IMR-90 (cell line): ENCODE measurements around the gene ZNF497. TPM values are rescaled to one million over a fixed set of nuclear protein-coding genes. Genes with fewer than 3 reads are reported as not detected.

Experiments
- ATAC-seq: fragments of 200-7000 bp; cut with Tn5 transposase; 2 replicates; pipeline ENCODE4 v1.9.1; 2020; ENCODE audit warnings: low read depth, mild to moderate bottlenecking, moderate library complexity
- BruUV-seq: library from RNA; stranded (reverse); fragments of 400-500 nt; replicated peaks from 2 replicates; lab custom pipeline; 2021; lab: Mats Ljungman, UMichigan
- CTCF ChIA-PET: fragments of 300-600 bp; formaldehyde crosslinking; extraction: SDS; loops from one replicate; lab custom pipeline; 2021; ENCODE audit warnings: antibody characterized with exemption; lab: Yijun Ruan, JAX
- POLR2A ChIA-PET: fragments of 300-600 bp; sonication (Branson Sonifier 250); formaldehyde crosslinking; loops from one replicate; lab custom pipeline; 2022; ENCODE audit warnings: antibody characterized with exemption; ENCODE audit not compliant: unreplicated experiment; lab: Charles Lee
- DNase-seq: peaks from one replicate; pipeline ENCODE4 v3.0.0; 2013
- H2AFZ ChIP-seq: replicated peaks from 2 replicates; pipeline ENCODE3; 2013; ENCODE audit warnings: low read length, mild to moderate bottlenecking; ENCODE audit not compliant: poor library complexity
- H2AK5ac ChIP-seq: 2 replicates; pipeline ENCODE4 v1.6.1; 2013; ENCODE audit warnings: low read depth, low read length, inconsistent platforms
- H2AK9ac ChIP-seq: replicated peaks from 2 replicates; pipeline ENCODE3; 2013; ENCODE audit warnings: mild to moderate bottlenecking, low read depth, low read length, moderate library complexity; ENCODE audit not compliant: poor library complexity
- H2BK120ac ChIP-seq: 2 replicates; pipeline ENCODE4 v1.6.1; 2013; ENCODE audit warnings: low read depth, low read length, inconsistent platforms
- H2BK15ac ChIP-seq: 3 replicates; pipeline ENCODE4 v1.6.1; 2013; ENCODE audit warnings: low read depth, low read length, inconsistent platforms
- H2BK20ac ChIP-seq: 2 replicates; pipeline ENCODE4 v1.6.1; 2013; ENCODE audit warnings: low read depth, mild to moderate bottlenecking, inconsistent platforms, low read length, moderate library complexity
- H2BK5ac ChIP-seq: 2 replicates; pipeline ENCODE4 v1.6.1; 2013; ENCODE audit warnings: mild to moderate bottlenecking, low read depth, low read length, inconsistent platforms; ENCODE audit not compliant: poor library complexity, severe bottlenecking
- H3K14ac ChIP-seq: replicated peaks from 2 replicates; pipeline ENCODE4 v1.6.1; 2013; ENCODE audit warnings: low read depth, low read length, inconsistent platforms
- H3K18ac ChIP-seq: 2 replicates; pipeline ENCODE4 v1.6.1; 2013; ENCODE audit warnings: low read depth, low read length, control low read depth
- H3K23ac ChIP-seq: 2 replicates; pipeline ENCODE4 v1.6.1; 2013; ENCODE audit warnings: low read depth, low read length, inconsistent platforms
- H3K27ac ChIP-seq: 2 replicates; pipeline ENCODE4 v1.5.1; 2013; ENCODE audit warnings: mild to moderate bottlenecking, control low read depth, low read length; ENCODE audit not compliant: insufficient read depth
- H3K27me3 ChIP-seq: 2 replicates; pipeline ENCODE4 v1.6.1; 2013; ENCODE audit warnings: low read length; ENCODE audit not compliant: control insufficient read depth, insufficient read depth
- H3K36me3 ChIP-seq: 2 replicates; pipeline ENCODE4 v1.6.1; 2013; ENCODE audit warnings: low read length, mixed read lengths; ENCODE audit not compliant: control insufficient read depth, insufficient read depth
- H3K4ac ChIP-seq: 2 replicates; pipeline ENCODE4 v1.6.1; 2013; ENCODE audit warnings: low read depth, low read length, inconsistent platforms
- H3K4me1 ChIP-seq: 2 replicates; pipeline ENCODE4 v1.6.1; 2013; ENCODE audit warnings: low read length, mixed read lengths; ENCODE audit not compliant: control insufficient read depth, insufficient read depth
- H3K4me2 ChIP-seq: 2 replicates; pipeline ENCODE4 v1.6.1; 2013; ENCODE audit warnings: low read depth, mild to moderate bottlenecking, control low read depth, low read length, moderate library complexity
- H3K4me3 ChIP-seq: 2 replicates; pipeline ENCODE4 v1.5.1; 2013; ENCODE audit warnings: low read depth, mild to moderate bottlenecking, control low read depth, low read length, moderate library complexity; ENCODE audit not compliant: insufficient read depth
- H3K56ac ChIP-seq: 2 replicates; pipeline ENCODE4 v1.6.1; 2013; ENCODE audit warnings: low read length, inconsistent platforms; ENCODE audit not compliant: insufficient read depth; ENCODE audit errors: extremely low read depth
- H3K79me1 ChIP-seq, 2 experiments: 2 replicates each; pipeline ENCODE4 v1.6.1; 2013; ENCODE audit warnings: low read length in 2 of 2, inconsistent platforms in 1 of 2, low read depth in 1 of 2
- H3K9ac ChIP-seq: 2 replicates; pipeline ENCODE4 v1.6.1; 2013; ENCODE audit warnings: low read depth, low read length, control low read depth
- H3K9me1 ChIP-seq: 2 replicates; pipeline ENCODE4 v1.6.1; 2013; ENCODE audit warnings: low read length, inconsistent platforms; ENCODE audit not compliant: insufficient read depth
- H3K9me3 ChIP-seq: 2 replicates; pipeline ENCODE4 v1.6.1; 2013; ENCODE audit warnings: low read length; ENCODE audit not compliant: control insufficient read depth, insufficient read depth
- H4K20me1 ChIP-seq: 2 replicates; pipeline ENCODE4 v1.6.1; 2013; ENCODE audit warnings: low read length, inconsistent platforms; ENCODE audit not compliant: insufficient read depth
- H4K5ac ChIP-seq: 2 replicates; pipeline ENCODE4 v1.6.1; 2013; ENCODE audit warnings: mild to moderate bottlenecking, low read depth, low read length, control low read depth
- H4K8ac ChIP-seq, 2 experiments: 2 replicates each; pipeline ENCODE4 v1.6.1; 2013; ENCODE audit warnings: low read depth in 2 of 2, low read length in 2 of 2, control low read depth in 1 of 2, inconsistent platforms in 1 of 2
- H4K91ac ChIP-seq: 2 replicates; pipeline ENCODE4 v1.6.1; 2013; ENCODE audit warnings: low read depth, low read length, inconsistent platforms; ENCODE audit not compliant: insufficient read depth
- CEBPB ChIP-seq: IDR thresholded peaks from 2 replicates; pipeline ENCODE4 v1.6.1; 2012; ENCODE audit warnings: low read depth, low read length, improper control_type of control experiment
- FOS ChIP-seq: fragments of 150-350 bp; IDR thresholded peaks from 2 replicates; pipeline ENCODE4 v1.6.1; 2016; ENCODE audit warnings: low read depth, low read length
- MXI1 ChIP-seq: IDR thresholded peaks from 2 replicates; pipeline ENCODE4 v1.6.1; 2012; ENCODE audit warnings: low read depth, mild to moderate bottlenecking, low read length, moderate library complexity, borderline replicate concordance
- NFE2L2 ChIP-seq: fragments of 150-350 bp; IDR thresholded peaks from 2 replicates; pipeline ENCODE4 v1.6.1; 2016; ENCODE audit warnings: low read depth, mild to moderate bottlenecking, low read length
- RAD21 ChIP-seq: IDR thresholded peaks from 2 replicates; pipeline ENCODE4 v1.6.1; 2012; ENCODE audit warnings: low read length, improper control_type of control experiment
- RCOR1 ChIP-seq: IDR thresholded peaks from 2 replicates; pipeline ENCODE4 v1.6.1; 2012; ENCODE audit warnings: mild to moderate bottlenecking, low read length, improper control_type of control experiment; ENCODE audit not compliant: insufficient replicate concordance
- RFX5 ChIP-seq: IDR thresholded peaks from 2 replicates; pipeline ENCODE4 v1.8.0; 2012; ENCODE audit warnings: low read depth, mild to moderate bottlenecking, low read length, moderate library complexity
- SMC3 ChIP-seq: fragments of 150-350 bp; IDR thresholded peaks from 2 replicates; pipeline ENCODE4 v1.6.1; 2016; ENCODE audit warnings: low read depth, mild to moderate bottlenecking, antibody characterized with exemption, low read length, moderate library complexity
- WGBS, 2 experiments: methylation state at CpG; one replicate each; pipeline versions ENCODE4 v1.1.5 to v1.1.7; 2013; ENCODE audit warnings: missing lambda C conversion rate in 2 of 2; ENCODE audit not compliant: insufficient read length in 1 of 2; ENCODE audit errors: extremely low coverage in 2 of 2; 5-methylcytosine and 5-hydroxymethylcytosine counted together
- dilution Hi-C: fragments of 300-500 bp; cut with HindIII; formaldehyde crosslinking; loops from one replicate; pipeline ENCODE4 v1.14.3; 2018; ENCODE audit warnings: low sequenced_read_pairs; ENCODE audit not compliant: unreplicated experiment
- in situ Hi-C: fragments of 300-500 bp; cut with MboI; formaldehyde crosslinking; loops from 3 replicates; pipeline ENCODE4 v1.14.3; 2019; ENCODE audit warnings: low sequenced_read_pairs, inconsistent platforms, mixed read lengths
- intact Hi-C: fragments of 100-400 bp; cut with micrococcal nuclease; formaldehyde crosslinking; loops from 2 replicates; pipeline ENCODE4 v1.10.0; 2022
- polyA plus RNA-seq, 3 experiments: library from polyadenylated mRNA; depleted of rRNA; stranded (reverse); fragments of >200 nt; gene quantifications; 2 replicates each; pipeline ENCODE4 v1.2.3, GENCODE V29; 2012; ENCODE audit warnings: low replicate concordance in 1 of 3
- total RNA-seq: library from RNA; depleted of rRNA; stranded (reverse); fragments of >200 nt; gene quantifications from 2 replicates; pipeline ENCODE4 v1.2.3, GENCODE V29; 2012
- TF ChIP-seq, protein P1 (sequence below): fragments of 150-350 bp; IDR thresholded peaks from 2 replicates; pipeline ENCODE4 v1.6.1; 2016; ENCODE audit warnings: low read depth, mild to moderate bottlenecking, low read length, moderate library complexity, borderline replicate concordance
- TF ChIP-seq, protein P2 (sequence below): fragments of 150-350 bp; IDR thresholded peaks from 2 replicates; pipeline ENCODE4 v1.6.1; 2017; ENCODE audit warnings: mild to moderate bottlenecking, antibody characterized with exemption, low read length, low read depth

Gene ZNF497
- total and polyA plus RNA-seq, 2 of the 4 experiments (the other 2 are of a cell fraction) = 0.18 to 0.24 TPM

DNA sequence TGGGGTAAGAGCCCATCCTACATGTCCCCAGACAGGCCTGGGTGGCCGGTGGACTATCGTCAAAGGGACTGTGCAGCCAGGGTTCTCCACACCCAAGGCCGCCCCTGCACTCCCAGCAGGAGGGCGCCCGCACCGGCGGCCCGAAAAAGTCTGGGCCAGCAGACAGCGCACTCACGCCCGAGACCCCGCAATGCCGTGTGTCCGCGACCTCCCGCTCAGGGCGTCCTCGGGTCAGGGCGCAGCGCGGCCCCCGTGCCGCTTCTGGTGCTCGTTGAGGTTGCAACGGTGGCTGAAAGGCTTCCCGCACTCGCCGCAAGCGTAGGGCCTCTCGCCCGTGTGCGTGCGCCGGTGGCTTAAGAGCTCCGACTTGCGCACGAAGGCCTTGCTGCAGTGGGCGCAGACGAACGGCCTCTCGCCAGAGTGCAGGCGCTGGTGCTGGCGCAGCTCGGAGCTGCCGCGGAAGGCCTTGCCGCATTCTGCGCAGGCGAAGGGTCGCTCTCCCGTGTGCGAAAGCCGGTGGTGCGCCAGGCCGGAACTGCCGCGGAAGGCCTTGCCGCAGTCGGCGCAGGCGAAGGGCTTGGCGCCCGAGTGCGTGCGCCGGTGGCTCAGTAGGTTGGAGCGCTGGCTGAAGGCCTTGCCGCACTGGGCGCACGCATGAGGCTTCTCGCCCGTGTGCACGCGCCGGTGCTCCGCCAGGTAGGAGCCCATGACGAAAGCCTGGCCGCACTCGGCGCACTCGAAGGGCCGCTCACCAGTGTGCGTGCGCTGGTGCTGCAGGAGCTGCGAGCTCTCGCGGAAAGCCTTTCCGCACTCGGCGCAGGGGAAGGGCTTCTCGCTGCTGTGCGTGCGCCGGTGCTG, 6.4 kb downstream of the ZNF497 start (continued):
- TF ChIP-seq RCOR1 (no peak), RAD21 (no peak)

DNA sequence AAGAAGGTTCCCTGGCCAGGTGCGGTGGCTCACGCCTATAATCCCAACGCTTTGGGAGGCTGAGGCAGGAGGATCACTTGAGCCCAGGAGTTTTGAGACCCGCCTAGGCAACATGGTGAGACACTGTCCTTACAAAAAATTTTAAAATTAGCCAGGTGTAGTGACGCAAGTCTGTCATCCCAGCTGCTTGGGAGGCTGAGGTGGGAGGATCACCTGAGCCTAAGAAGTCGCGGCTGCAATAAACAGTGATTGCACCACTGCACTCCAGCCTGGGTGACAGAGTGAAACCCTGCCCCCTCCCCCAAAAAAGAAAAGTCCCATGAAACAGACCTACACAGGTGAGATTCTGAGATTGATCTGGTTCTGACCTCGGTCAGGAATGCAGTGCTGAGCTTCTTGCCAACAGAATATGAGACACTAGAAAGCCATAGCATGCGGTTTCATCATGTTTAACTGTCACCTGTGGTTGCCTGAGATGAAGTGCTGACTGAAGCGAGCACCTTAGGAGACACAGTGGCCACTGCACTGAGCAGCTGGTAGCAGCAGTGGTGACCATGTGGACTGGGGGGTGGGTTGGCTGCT, 7.2 kb downstream of the ZNF497 start:
- no peak for ATAC-seq
- CTCF ChIA-PET = no interaction called here
- 85% methylated on average over 4 of the region's 10 CpGs; no CpG with 5 or more reads in 1 of the 2 experiments for WGBS, 2 experiments
- no peak for TF ChIP-seq RCOR1
- TF ChIP-seq NFE2L2 = no peak
- TF ChIP-seq, protein P1, sequence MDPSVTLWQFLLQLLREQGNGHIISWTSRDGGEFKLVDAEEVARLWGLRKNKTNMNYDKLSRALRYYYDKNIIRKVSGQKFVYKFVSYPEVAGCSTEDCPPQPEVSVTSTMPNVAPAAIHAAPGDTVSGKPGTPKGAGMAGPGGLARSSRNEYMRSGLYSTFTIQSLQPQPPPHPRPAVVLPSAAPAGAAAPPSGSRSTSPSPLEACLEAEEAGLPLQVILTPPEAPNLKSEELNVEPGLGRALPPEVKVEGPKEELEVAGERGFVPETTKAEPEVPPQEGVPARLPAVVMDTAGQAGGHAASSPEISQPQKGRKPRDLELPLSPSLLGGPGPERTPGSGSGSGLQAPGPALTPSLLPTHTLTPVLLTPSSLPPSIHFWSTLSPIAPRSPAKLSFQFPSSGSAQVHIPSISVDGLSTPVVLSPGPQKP = no peak
- no peak for TF ChIP-seq SMC3
- TF ChIP-seq CEBPB = no peak
- TF ChIP-seq RAD21 = no peak
- no peak for TF ChIP-seq FOS
- TF ChIP-seq MXI1 = no peak
- no peak for TF ChIP-seq RFX5
- TF ChIP-seq, protein P2, sequence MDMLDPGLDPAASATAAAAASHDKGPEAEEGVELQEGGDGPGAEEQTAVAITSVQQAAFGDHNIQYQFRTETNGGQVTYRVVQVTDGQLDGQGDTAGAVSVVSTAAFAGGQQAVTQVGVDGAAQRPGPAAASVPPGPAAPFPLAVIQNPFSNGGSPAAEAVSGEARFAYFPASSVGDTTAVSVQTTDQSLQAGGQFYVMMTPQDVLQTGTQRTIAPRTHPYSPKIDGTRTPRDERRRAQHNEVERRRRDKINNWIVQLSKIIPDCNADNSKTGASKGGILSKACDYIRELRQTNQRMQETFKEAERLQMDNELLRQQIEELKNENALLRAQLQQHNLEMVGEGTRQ = no peak

More for the DNA sequence above, 7.2 kb downstream of the ZNF497 start:
- in situ Hi-C loops = no loop called here
- no peak overlapping the region for H2BK5ac ChIP-seq
- H3K56ac ChIP-seq = no peak overlapping the region
- no peak overlapping the region for H2AFZ ChIP-seq
- no peak overlapping the region for H4K91ac ChIP-seq
- intact Hi-C loops = no loop called here
- peaks cover 8% of the 10 kb centered on the region for H4K20me1 ChIP-seq
- no peak overlapping the region for H2BK20ac ChIP-seq
- no peak overlapping the region for H3K23ac ChIP-seq
- H4K5ac ChIP-seq = no peak overlapping the region
- peaks cover 10% of the 10 kb centered on the region for H3K27me3 ChIP-seq
- H2BK15ac ChIP-seq = no peak overlapping the region
- H3K18ac ChIP-seq = no peak overlapping the region
- no peak overlapping the region for H3K27ac ChIP-seq
- no peak overlapping the region for H3K4me3 ChIP-seq
- peaks cover 11% of the 10 kb centered on the region; the same call in 1 of the 2 replicates for H3K36me3 ChIP-seq
- no peak overlapping the region for H3K9ac ChIP-seq
- H3K9me3 ChIP-seq = no peaks in the 10 kb centered on the region
- no peak overlapping the region for H3K14ac ChIP-seq
- no peak overlapping the region for H2BK120ac ChIP-seq
- dilution Hi-C loops = no loop called here
- no peak overlapping the region for H4K8ac ChIP-seq
- DNase-seq = no peak
- no peak overlapping the region for H2AK9ac ChIP-seq
- H3K4ac ChIP-seq = no peak overlapping the region
- H2AK5ac ChIP-seq = no peak overlapping the region
- H3K4me1 ChIP-seq = peaks cover 7% of the 10 kb centered on the region; the same call in 1 of the 2 replicates
- peaks cover 0 to 21% of the 10 kb centered on the region in 2 experiments; a peak in 3 of 4 replicates for H3K79me1 ChIP-seq
- no TSS peak for BruUV-seq
- POLR2A ChIA-PET = no interaction called here
- H3K4me2 ChIP-seq = no peak overlapping the region
- H3K9me1 ChIP-seq = peaks cover 4% of the 10 kb centered on the region; the same call in 1 of the 2 replicates
